ENCODE data around the gene OTOA.

GRCh38 chr16:21727344-21727743, 63.6 kb downstream of the OTOA start:
- TF ChIP-seq CTCF (conservative IDR thresholded peaks at IDR 0.05; ENCODE audit: low read length), result peak; percentile 46; the same call in 1 of the 2 replicates
- TF ChIP-seq EZH2phosphoT487 (IDR thresholded peaks at IDR 0.05; ENCODE audit: borderline replicate concordance, low read depth, low read length), result no peak

All from OCI-LY7 (cell line).